RWPE1 (cell line): ENCODE measurements around the gene ASZ1.
"Not testable (repeated sequence)": the region's sequence is repeated elsewhere in the genome, so short reads cannot be mapped to it uniquely, and the experiment has no call there.

Source experiments
- CTCF ChIA-PET: fragments of 350-600 bp; sonication (Branson Sonifier 250); formaldehyde crosslinking; extraction: SDS; loops from one replicate; lab custom pipeline; 2021; lab: Yijun Ruan, JAX
- POLR2A ChIA-PET: fragments of 400-600 bp; formaldehyde crosslinking; extraction: SDS; loops from one replicate; lab custom pipeline; 2020; ENCODE audit warnings: antibody characterized with exemption; ENCODE audit not compliant: low non-redundant PET; lab: Yijun Ruan, JAX
- DNase-seq: peaks from one replicate; pipeline ENCODE4 v3.0.0; 2012; ENCODE audit warnings: low spot score
- H3K27ac ChIP-seq: fragments of 450-650 bp; 2 replicates; pipeline ENCODE4 v1.5.1; 2017
- TF ChIP-seq, protein P1 (sequence below): fragments of 450-650 bp; conservative IDR thresholded peaks from 2 replicates; pipeline ENCODE4 v1.5.1; 2017; ENCODE audit warnings: low read depth, mild to moderate bottlenecking

ASZ1 gene, protein sequence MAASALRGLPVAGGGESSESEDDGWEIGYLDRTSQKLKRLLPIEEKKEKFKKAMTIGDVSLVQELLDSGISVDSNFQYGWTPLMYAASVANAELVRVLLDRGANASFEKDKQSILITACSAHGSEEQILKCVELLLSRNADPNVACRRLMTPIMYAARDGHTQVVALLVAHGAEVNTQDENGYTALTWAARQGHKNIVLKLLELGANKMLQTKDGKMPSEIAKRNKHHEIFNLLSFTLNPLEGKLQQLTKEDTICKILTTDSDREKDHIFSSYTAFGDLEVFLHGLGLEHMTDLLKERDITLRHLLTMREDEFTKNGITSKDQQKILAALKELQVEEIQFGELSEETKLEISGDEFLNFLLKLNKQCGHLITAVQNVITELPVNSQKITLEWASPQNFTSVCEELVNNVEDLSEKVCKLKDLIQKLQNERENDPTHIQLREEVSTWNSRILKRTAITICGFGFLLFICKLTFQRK

GRCh38 chr7:117427258-117427701, at the start of gene ASZ1:
ASZ1 (minus strand) TSS chr7:117427493; CDS start chr7:117427460, 33 bp downstream.
- ChIA-PET CTCF (no interaction called here), POLR2A (no interaction called here)
- H3K27ac ChIP-seq = no peak within 1 kb of the TSS
- TF ChIP-seq, protein P1, sequence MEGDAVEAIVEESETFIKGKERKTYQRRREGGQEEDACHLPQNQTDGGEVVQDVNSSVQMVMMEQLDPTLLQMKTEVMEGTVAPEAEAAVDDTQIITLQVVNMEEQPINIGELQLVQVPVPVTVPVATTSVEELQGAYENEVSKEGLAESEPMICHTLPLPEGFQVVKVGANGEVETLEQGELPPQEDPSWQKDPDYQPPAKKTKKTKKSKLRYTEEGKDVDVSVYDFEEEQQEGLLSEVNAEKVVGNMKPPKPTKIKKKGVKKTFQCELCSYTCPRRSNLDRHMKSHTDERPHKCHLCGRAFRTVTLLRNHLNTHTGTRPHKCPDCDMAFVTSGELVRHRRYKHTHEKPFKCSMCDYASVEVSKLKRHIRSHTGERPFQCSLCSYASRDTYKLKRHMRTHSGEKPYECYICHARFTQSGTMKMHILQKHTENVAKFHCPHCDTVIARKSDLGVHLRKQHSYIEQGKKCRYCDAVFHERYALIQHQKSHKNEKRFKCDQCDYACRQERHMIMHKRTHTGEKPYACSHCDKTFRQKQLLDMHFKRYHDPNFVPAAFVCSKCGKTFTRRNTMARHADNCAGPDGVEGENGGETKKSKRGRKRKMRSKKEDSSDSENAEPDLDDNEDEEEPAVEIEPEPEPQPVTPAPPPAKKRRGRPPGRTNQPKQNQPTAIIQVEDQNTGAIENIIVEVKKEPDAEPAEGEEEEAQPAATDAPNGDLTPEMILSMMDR = no peak
- no peak for DNase-seq

- ChIA-PET POLR2A (no interaction called here), CTCF (interaction anchor here (0.6 to 1.4 kb wide), 2 partner anchors 18 kb away, joined by 3 read pairs; no protein-coding TSS in a partner anchor)
- H3K27ac ChIP-seq = no peak overlapping the region
- TF ChIP-seq, protein P1 = no peak
- no peak for DNase-seq
Observed at GRCh38 chr7:117476557-117477215, 49.4 kb upstream of the ASZ1 start.

DNA sequence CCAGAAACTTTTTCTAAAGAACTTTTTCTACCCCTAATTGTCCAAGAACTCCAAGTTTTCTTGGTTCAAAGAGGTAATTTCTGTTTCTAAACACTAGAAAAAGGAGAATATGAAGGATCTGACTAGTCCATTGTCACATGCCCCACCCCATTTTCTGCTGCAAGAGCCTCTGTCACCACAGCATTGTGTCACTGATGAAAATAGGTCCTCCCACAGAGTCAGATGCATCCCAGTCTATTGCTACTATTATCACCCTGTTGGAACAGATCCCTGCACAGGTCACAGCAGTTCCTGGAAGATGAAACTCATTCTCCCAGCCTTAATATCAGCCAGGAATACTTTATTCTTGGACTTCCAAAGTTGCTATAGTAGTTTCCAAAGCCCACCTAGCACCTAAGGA, 45.0 kb upstream of the ASZ1 start:
- TF ChIP-seq, protein P1 = no peak
- ChIA-PET POLR2A (no interaction called here), CTCF (no interaction called here)
- no peak overlapping the region for H3K27ac ChIP-seq
- no peak for DNase-seq

GRCh38 chr7:117470777-117471176, 43.5 kb upstream of the ASZ1 start:
- TF ChIP-seq, protein P1 = no peak
- no peak for DNase-seq
- ChIA-PET POLR2A (no interaction called here), CTCF (interaction anchor here (0.6 kb wide), 1 partner anchor 245 kb away, joined by 3 read pairs; no protein-coding TSS in a partner anchor)
- H3K27ac ChIP-seq = no peak overlapping the region

DNA sequence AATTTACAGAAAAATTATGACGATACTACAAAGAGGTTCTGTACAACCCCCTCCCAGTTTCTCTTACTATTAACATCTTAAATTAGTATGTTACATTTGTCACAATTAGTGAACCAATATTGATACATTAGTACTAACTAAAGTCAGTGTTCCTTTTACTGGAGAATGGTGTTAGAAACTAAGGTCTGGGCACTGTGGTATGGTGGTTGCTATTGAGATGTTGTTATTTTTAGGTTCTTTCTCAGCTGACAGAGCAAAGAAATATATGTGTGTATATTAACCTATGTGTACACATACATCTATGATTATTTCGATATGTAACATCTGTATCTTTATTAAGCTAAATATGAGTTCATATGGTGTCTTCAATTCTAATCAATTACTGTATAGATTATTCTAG, 40.9 kb upstream of the ASZ1 start:
- TF ChIP-seq, protein P1 = no peak
- H3K27ac ChIP-seq = no peak overlapping the region
- no peak for DNase-seq
- POLR2A ChIA-PET = no interaction called here
- CTCF ChIA-PET = interaction anchor here (0.6 kb wide), 1 partner anchor 133 kb away, joined by 3 read pairs; no protein-coding TSS in a partner anchor

GRCh38 chr7:117460815-117461214, 33.5 kb upstream of the ASZ1 start:
- CTCF ChIA-PET, H3K27ac ChIP-seq, DNase-seq, POLR2A ChIA-PET: not testable (repeated sequence)
